HCT116 (cell line): Measurements from ENCODE around the gene ERC1. TPM values are rescaled to one million over a fixed set of nuclear protein-coding genes. Genes with fewer than 3 reads are reported as not detected.

ENCODE experiments used
- ATAC-seq: fragments of 200-7000 bp; cut with Tn5 transposase; 2 replicates; pipeline ENCODE4 v1.9.1; 2020; ENCODE audit warnings: mild to moderate bottlenecking, moderate library complexity
- BruUV-seq: library from RNA; stranded (reverse); fragments of 400-500 nt; replicated peaks from 2 replicates; lab custom pipeline; 2021; lab: Mats Ljungman, UMichigan
- CTCF ChIA-PET: fragments of 300-600 bp; sonication (Branson Sonifier 250); formaldehyde crosslinking; loops from one replicate; lab custom pipeline; 2021; ENCODE audit warnings: antibody characterized with exemption; lab: Charles Lee
- POLR2A ChIA-PET: fragments of 300-600, 350-600 bp; sonication (Branson Sonifier 250); formaldehyde crosslinking; loops from one replicate; lab custom pipeline; 2021; ENCODE audit warnings: antibody characterized with exemption; lab: Charles Lee
- RAD21 ChIA-PET, 2 experiments: fragments of 300-600 bp; sonication (Branson Sonifier 250); formaldehyde crosslinking; loops; one replicate each; lab custom pipeline; 2023; ENCODE audit warnings: low total read pairs in 2 of 2; ENCODE audit not compliant: uncharacterized antibody in 2 of 2, unreplicated experiment in 2 of 2, low non-redundant PET in 1 of 2; lab: Charles Lee
- DNase-seq: peaks from one replicate; pipeline ENCODE4 v3.0.0-alpha.2; 2010; ENCODE audit warnings: low read depth, low spot score
- H2AFZ ChIP-seq: fragments of 200-600 bp; shearing (Covaris generic), sonication (generic); 2 replicates; pipeline ENCODE4 v1.6.1; 2017; ENCODE audit warnings: low read depth, mixed run types, mixed read lengths, antibody characterized with exemption, low read length; ENCODE audit not compliant: poor library complexity, severe bottlenecking
- H3K27ac ChIP-seq: 2 replicates; pipeline ENCODE4 v1.5.1; 2012; ENCODE audit warnings: low read depth, low read length
- H3K27me3 ChIP-seq: fragments of 200-600 bp; sonication (generic); 2 replicates; pipeline ENCODE4 v1.6.1; 2016; ENCODE audit warnings: mixed run types, low read length, mixed read lengths; ENCODE audit not compliant: insufficient read depth
- H3K36me3 ChIP-seq, 2 experiments: fragments of 200-500 bp in 1 of 2; fragments of 200-600 bp in 1 of 2; sonication (Bioruptor generic) in 1 of 2; sonication (generic) in 1 of 2; 2 replicates each; pipeline versions ENCODE4 v1.5.1 to v1.6.1; 2014 to 2016; ENCODE audit warnings: low read length in 2 of 2, inconsistent platforms in 1 of 2, mixed read lengths in 1 of 2, mixed run types in 1 of 2; ENCODE audit not compliant: insufficient read depth in 2 of 2, control insufficient read depth in 1 of 2
- H3K4me1 ChIP-seq, 2 experiments: fragments of 200-600 bp in 1 of 2; sonication (generic) in 1 of 2; 2 replicates each; pipeline versions ENCODE4 v1.5.1 to v1.6.1; 2012 to 2017; ENCODE audit warnings: low read length in 2 of 2, inconsistent platforms in 1 of 2, mild to moderate bottlenecking in 1 of 2, mixed read lengths in 1 of 2, mixed run types in 1 of 2, moderate library complexity in 1 of 2; ENCODE audit not compliant: insufficient read depth in 2 of 2, control insufficient read depth in 1 of 2
- H3K4me2 ChIP-seq: fragments of 200-600 bp; sonication (generic); 2 replicates; pipeline ENCODE4 v1.6.1; 2017; ENCODE audit warnings: mixed run types, low read length, mixed read lengths
- H3K4me3 ChIP-seq, 2 experiments: fragments of 200-600 bp in 1 of 2; sonication (generic) in 1 of 2; replicated peaks in 1 of 2; 2 replicates each; pipeline ENCODE4 v1.5.1; 2011 to 2016; ENCODE audit warnings: low read length in 2 of 2, control low read depth in 1 of 2, low read depth in 1 of 2, mild to moderate bottlenecking in 1 of 2, mixed read lengths in 1 of 2, mixed run types in 1 of 2
- H3K79me2 ChIP-seq: fragments of 200-600 bp; sonication (generic); 2 replicates; pipeline ENCODE4 v1.6.1; 2017; ENCODE audit warnings: mild to moderate bottlenecking, mixed run types, low read length, moderate library complexity, mixed read lengths; ENCODE audit not compliant: insufficient read depth
- H3K9ac ChIP-seq: fragments of 200-600 bp; sonication (generic); 2 replicates; pipeline ENCODE4 v1.6.1; 2016; ENCODE audit warnings: low read length, mixed read lengths
- H3K9me2 ChIP-seq: fragments of 200-600 bp; sonication (generic), shearing (Covaris generic); 2 replicates; pipeline ENCODE4 v1.6.1; 2017; ENCODE audit warnings: mixed run types, mild to moderate bottlenecking, moderate library complexity; ENCODE audit not compliant: insufficient read depth
- H3K9me3 ChIP-seq, 2 experiments: fragments of 200-500 bp in 1 of 2; fragments of 200-600 bp in 1 of 2; sonication (Bioruptor generic) in 1 of 2; sonication (generic) in 1 of 2; 2 replicates each; pipeline ENCODE4 v1.6.1; 2014 to 2017; ENCODE audit warnings: low read length in 2 of 2, mixed read lengths in 2 of 2, inconsistent platforms in 1 of 2, low read depth in 1 of 2, mild to moderate bottlenecking in 1 of 2, mixed run types in 1 of 2, moderate library complexity in 1 of 2; ENCODE audit not compliant: control insufficient read depth in 1 of 2, insufficient read depth in 1 of 2
- H4K20me1 ChIP-seq: fragments of 200-600 bp; sonication (generic), shearing (Covaris generic); 2 replicates; pipeline ENCODE4 v1.6.1; 2017; ENCODE audit warnings: mixed run types, mild to moderate bottlenecking, moderate library complexity; ENCODE audit not compliant: insufficient read depth
- ATF3 ChIP-seq: IDR thresholded peaks from 2 replicates; pipeline ENCODE4 v1.6.1; 2012
- CEBPB ChIP-seq: IDR thresholded peaks from 2 replicates; pipeline ENCODE4 v1.6.1; 2012; ENCODE audit warnings: low read depth
- CTCF ChIP-seq, 3 experiments: fragments of 200-600 bp in 1 of 3; sonication (generic) in 1 of 3; IDR thresholded peaks in 2 of 3; conservative IDR thresholded peaks in 1 of 3; 2 replicates each; pipeline ENCODE4 v1.5.1; 2012 to 2017; ENCODE audit warnings: low read depth in 2 of 3, low read length in 2 of 3, antibody characterized with exemption in 1 of 3, borderline replicate concordance in 1 of 3, control low read depth in 1 of 3, mild to moderate bottlenecking in 1 of 3, mixed read lengths in 1 of 3, mixed run types in 1 of 3, moderate library complexity in 1 of 3; ENCODE audit not compliant: insufficient read depth in 1 of 3
- EGR1 ChIP-seq: IDR thresholded peaks from 2 replicates; pipeline ENCODE4 v1.6.1; 2012; ENCODE audit warnings: low read depth
- MAX ChIP-seq: IDR thresholded peaks from 2 replicates; pipeline ENCODE4 v1.6.1; 2012
- POLR2AphosphoS5 ChIP-seq: IDR thresholded peaks from 2 replicates; pipeline ENCODE4 v1.6.1; 2011; ENCODE audit warnings: mild to moderate bottlenecking, low read depth, low read length, moderate library complexity
- REST ChIP-seq: IDR thresholded peaks from 2 replicates; pipeline ENCODE4 v1.6.1; 2012; ENCODE audit warnings: low read depth
- SP1 ChIP-seq: IDR thresholded peaks from 2 replicates; pipeline ENCODE4 v1.6.1; 2012; ENCODE audit warnings: low read depth
- SRF ChIP-seq: IDR thresholded peaks from 2 replicates; pipeline ENCODE4 v1.6.1; 2012; ENCODE audit warnings: low read depth
- YY1 ChIP-seq: IDR thresholded peaks from 2 replicates; pipeline ENCODE4 v1.6.1; 2011; ENCODE audit warnings: low read length, low read depth, moderate library complexity, mild to moderate bottlenecking; ENCODE audit not compliant: insufficient replicate concordance; ENCODE audit errors: extremely low read depth
- ZBTB33 ChIP-seq: IDR thresholded peaks from 2 replicates; pipeline ENCODE4 v1.6.1; 2011; ENCODE audit warnings: mild to moderate bottlenecking, low read length, moderate library complexity; ENCODE audit not compliant: insufficient replicate concordance; ENCODE audit errors: extremely low read depth
- ZNF274 ChIP-seq: fragments of 200-500 bp; sonication (Bioruptor generic); IDR thresholded peaks from 2 replicates; pipeline ENCODE4 v1.6.1; 2014; ENCODE audit warnings: mild to moderate bottlenecking, low read depth, low read length, inconsistent platforms
- intact Hi-C: fragments of 100-400 bp; cut with micrococcal nuclease; formaldehyde crosslinking; loops from 2 replicates; pipeline ENCODE4 v1.10.0; 2022
- total RNA-seq: library from RNA; stranded (reverse); gene quantifications from one replicate; pipeline ENCODE4 v1.2.1, GENCODE V29; 2021; ENCODE audit not compliant: unreplicated experiment

Gene ERC1
- total RNA-seq, 1 experiment from 2014 or later = 41.9 TPM

DNA sequence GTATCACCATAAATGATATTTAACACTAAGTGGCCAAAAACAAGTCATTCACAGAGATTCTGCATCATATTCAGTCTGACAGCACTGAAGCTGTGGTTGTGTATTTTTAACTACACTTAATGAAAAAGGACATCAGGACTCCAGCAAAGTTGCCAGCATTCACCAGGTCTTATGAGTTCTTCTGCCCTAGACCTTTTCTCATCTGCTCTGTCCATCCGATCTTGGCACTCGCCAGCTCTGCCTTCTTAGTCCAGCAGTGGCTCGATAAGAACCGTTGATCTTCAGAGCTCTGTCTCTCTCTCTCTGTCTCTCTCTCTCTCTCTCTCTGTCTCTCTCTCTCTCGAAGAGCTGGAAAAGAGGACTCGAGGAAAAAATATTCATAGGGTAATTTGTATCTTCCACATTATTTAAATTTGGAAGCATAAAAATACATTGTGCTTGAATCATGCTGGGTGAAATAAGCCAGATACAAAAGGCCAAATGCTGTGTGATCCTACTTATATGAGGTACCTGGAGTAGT, 371.2 kb downstream of the ERC1 start:
- intact Hi-C loops = no loop called here
- ChIA-PET CTCF (no interaction called here), POLR2A (no interaction called here), RAD21 (no interaction called here)
- H3K9ac ChIP-seq = no peak overlapping the region
- no peaks in the 10 kb centered on the region for H4K20me1 ChIP-seq
- no peak overlapping the region for H2AFZ ChIP-seq
- no peak for TF ChIP-seq YY1
- no peak for TF ChIP-seq EGR1
- no peak for TF ChIP-seq MAX
- no peak for TF ChIP-seq ZBTB33
- no peak for TF ChIP-seq ATF3
- H3K36me3 ChIP-seq = no peaks in the 10 kb centered on the region
- DNase-seq (no peak), ATAC-seq (no peak)
- no TSS peak for BruUV-seq
- H3K9me2 ChIP-seq = no peaks in the 10 kb centered on the region
- no peaks in the 10 kb centered on the region for H3K27me3 ChIP-seq
- no peaks in the 10 kb centered on the region for H3K9me3 ChIP-seq
- no peak overlapping the region for H3K27ac ChIP-seq
- no peaks in the 10 kb centered on the region for H3K4me1 ChIP-seq
- H3K79me2 ChIP-seq = no peaks in the 10 kb centered on the region
- H3K4me2 ChIP-seq = no peak overlapping the region
- no peak overlapping the region for H3K4me3 ChIP-seq

- no peak overlapping the region for H3K9ac ChIP-seq
- H2AFZ ChIP-seq = no peak overlapping the region
- no peak overlapping the region for H3K27ac ChIP-seq
- TF ChIP-seq CEBPB (no peak), POLR2AphosphoS5 (no peak), ZNF274 (no peak), SP1 (no peak), CTCF (IDR thresholded peaks at IDR 0.05 in 2 of 3, conservative IDR thresholded peaks at IDR 0.05 in 1 of 3; ENCODE audit: borderline replicate concordance in 1 of 3, insufficient read depth in 1 of 3, low read depth in 2 of 3, low read length in 2 of 3) (no peak), REST (no peak), SRF (no peak)
- TF ChIP-seq, all 23 proteins: peak for 0
- no peaks in the 10 kb centered on the region for H3K27me3 ChIP-seq
- ATAC-seq = no peak
- ChIA-PET CTCF (no interaction called here), RAD21 (no interaction called here), POLR2A (no interaction called here)
- intact Hi-C loops = no loop called here
- BruUV-seq = no TSS peak
- H3K4me2 ChIP-seq = no peak overlapping the region
- no peaks in the 10 kb centered on the region for H3K36me3 ChIP-seq
- no peak for DNase-seq
- 0 out of 2 replicates have a peak, but pooled peaks cover 2% of the 10 kb centered on the region for H4K20me1 ChIP-seq
- H3K9me3 ChIP-seq = no peaks in the 10 kb centered on the region
- no peaks in the 10 kb centered on the region for H3K79me2 ChIP-seq
- H3K4me3 ChIP-seq = no peak overlapping the region
- no peaks in the 10 kb centered on the region for H3K9me2 ChIP-seq
- H3K4me1 ChIP-seq = no peaks in the 10 kb centered on the region
Observed at GRCh38 chr12:1365703-1366102, 374.7 kb downstream of the ERC1 start.
